Measurements from ENCODE around the gene CCR6. TPM values are rescaled to one million over a fixed set of nuclear protein-coding genes. Genes with fewer than 3 reads are reported as not detected.
"Not testable (repeated sequence)": the region's sequence is repeated elsewhere in the genome, so short reads cannot be mapped to it uniquely, and the experiment has no call there.

The CCR6 gene
- total RNA-seq, 2 experiments from 2014 or later: 3.0 to 3.6 TPM

GRCh38 chr6:167164261-167164660, 41.4 kb downstream of the CCR6 start:
- DNase-seq (no peak), ATAC-seq (ENCODE audit: low read depth) (no peak)
- POLR2A ChIA-PET: interaction anchor here (0.5 kb wide), 1 partner anchor 142 kb away, joined by 3 read pairs; no protein-coding TSS in a partner anchor
- Mint-ChIP-seq H3K27me3 (peaks cover 23% of the 10 kb centered on the region), H3K27ac (no peak overlapping the region), H3K36me3 (no peaks in the 10 kb centered on the region), H3K4me1 (no peaks in the 10 kb centered on the region), H3K4me3 (no peak overlapping the region), H3K9me3 (no peaks in the 10 kb centered on the region)

GRCh38 chr6:167165858-167166471, 43.1 kb downstream of the CCR6 start:
- H3K4me3 Mint-ChIP-seq: no peak overlapping the region
- DNase-seq (no peak), ATAC-seq (ENCODE audit: low read depth) (no peak)
- no peak overlapping the region for H3K27ac Mint-ChIP-seq
- POLR2A ChIA-PET: no interaction called here
- H3K9me3 Mint-ChIP-seq: peaks cover 3% of the 10 kb centered on the region
- peaks cover 17% of the 10 kb centered on the region for H3K27me3 Mint-ChIP-seq
- peaks cover 2% of the 10 kb centered on the region for H3K4me1 Mint-ChIP-seq
- H3K36me3 Mint-ChIP-seq: no peaks in the 10 kb centered on the region

- POLR2A ChIA-PET; ATAC-seq (ENCODE audit: low read depth); H3K9me3 Mint-ChIP-seq; DNase-seq; H3K27ac Mint-ChIP-seq; H3K36me3 Mint-ChIP-seq; H3K4me3 Mint-ChIP-seq; H3K4me1 Mint-ChIP-seq: not testable (repeated sequence)
- peaks cover 19% of the 10 kb centered on the region for H3K27me3 Mint-ChIP-seq
These were observed 44.8 kb downstream of the CCR6 start for GRCh38 chr6:167167699-167168098.

- ATAC-seq (ENCODE audit: low read depth); POLR2A ChIA-PET; H3K4me1 Mint-ChIP-seq; H3K4me3 Mint-ChIP-seq; H3K27ac Mint-ChIP-seq; DNase-seq; H3K36me3 Mint-ChIP-seq; H3K9me3 Mint-ChIP-seq: not testable (repeated sequence)
- peaks cover 19% of the 10 kb centered on the region for H3K27me3 Mint-ChIP-seq
These were observed 45.4 kb downstream of the CCR6 start for GRCh38 chr6:167168296-167168695.

- H3K36me3 Mint-ChIP-seq; ATAC-seq (ENCODE audit: low read depth); POLR2A ChIA-PET; H3K4me3 Mint-ChIP-seq; DNase-seq; H3K9me3 Mint-ChIP-seq; H3K4me1 Mint-ChIP-seq; H3K27ac Mint-ChIP-seq: not testable (repeated sequence)
- H3K27me3 Mint-ChIP-seq: peaks cover 19% of the 10 kb centered on the region
These were observed 47.0 kb downstream of the CCR6 start for GRCh38 chr6:167169867-167170266.

GRCh38 chr6:167171300-167171699, 48.4 kb downstream of the CCR6 start:
- H3K27ac Mint-ChIP-seq; H3K9me3 Mint-ChIP-seq; DNase-seq; POLR2A ChIA-PET; H3K36me3 Mint-ChIP-seq; H3K4me3 Mint-ChIP-seq; H3K4me1 Mint-ChIP-seq; ATAC-seq (ENCODE audit: low read depth): not testable (repeated sequence)
- peaks cover 16% of the 10 kb centered on the region for H3K27me3 Mint-ChIP-seq

- H3K4me3 Mint-ChIP-seq; DNase-seq; H3K27ac Mint-ChIP-seq; H3K9me3 Mint-ChIP-seq; H3K4me1 Mint-ChIP-seq; ATAC-seq (ENCODE audit: low read depth); POLR2A ChIA-PET; H3K36me3 Mint-ChIP-seq: not testable (repeated sequence)
- H3K27me3 Mint-ChIP-seq: peaks cover 13% of the 10 kb centered on the region
These were observed 49.1 kb downstream of the CCR6 start for GRCh38 chr6:167172011-167172410.

- H3K9me3 Mint-ChIP-seq; ATAC-seq (ENCODE audit: low read depth); H3K36me3 Mint-ChIP-seq; H3K4me1 Mint-ChIP-seq; H3K27me3 Mint-ChIP-seq; POLR2A ChIA-PET; H3K4me3 Mint-ChIP-seq; H3K27ac Mint-ChIP-seq; DNase-seq: not testable (repeated sequence)
These were observed 54.4 kb downstream of the CCR6 start for GRCh38 chr6:167177271-167177670.

GRCh38 chr6:167178896-167179655, 56.2 kb downstream of the CCR6 start:
- H3K36me3 Mint-ChIP-seq; H3K4me1 Mint-ChIP-seq; H3K4me3 Mint-ChIP-seq; H3K27me3 Mint-ChIP-seq; DNase-seq; H3K9me3 Mint-ChIP-seq; POLR2A ChIA-PET; H3K27ac Mint-ChIP-seq; ATAC-seq (ENCODE audit: low read depth): not testable (repeated sequence)

GRCh38 chr6:167180086-167180485, 57.2 kb downstream of the CCR6 start:
- H3K36me3 Mint-ChIP-seq; H3K4me1 Mint-ChIP-seq; DNase-seq; H3K9me3 Mint-ChIP-seq; H3K27me3 Mint-ChIP-seq; POLR2A ChIA-PET; H3K4me3 Mint-ChIP-seq; ATAC-seq (ENCODE audit: low read depth); H3K27ac Mint-ChIP-seq: not testable (repeated sequence)

- not testable (repeated sequence) for DNase-seq; ATAC-seq (ENCODE audit: low read depth); H3K9me3 Mint-ChIP-seq
These were observed 58.5 kb downstream of the CCR6 start for GRCh38 chr6:167181351-167181750.

GRCh38 chr6:167182913-167183314, 60.0 kb downstream of the CCR6 start:
- H3K4me3 Mint-ChIP-seq, H3K9me3 Mint-ChIP-seq, H3K36me3 Mint-ChIP-seq, H3K27ac Mint-ChIP-seq, H3K27me3 Mint-ChIP-seq, H3K4me1 Mint-ChIP-seq, DNase-seq, POLR2A ChIA-PET: not testable (repeated sequence)
- ATAC-seq (ENCODE audit: low read depth): peak; percentile 87

More at GRCh38 chr6:167181351-167181750, 58.5 kb downstream of the CCR6 start:
- H3K4me3 Mint-ChIP-seq, H3K27ac Mint-ChIP-seq, H3K27me3 Mint-ChIP-seq, POLR2A ChIA-PET, H3K4me1 Mint-ChIP-seq, H3K36me3 Mint-ChIP-seq: not testable (repeated sequence)

GRCh38 chr6:167185101-167185500, 62.2 kb downstream of the CCR6 start:
- POLR2A ChIA-PET: not testable (repeated sequence)

GRCh38 chr6:167187275-167187674, 64.4 kb downstream of the CCR6 start:
- ATAC-seq (ENCODE audit: low read depth); POLR2A ChIA-PET; DNase-seq; H3K27me3 Mint-ChIP-seq; H3K9me3 Mint-ChIP-seq; H3K4me1 Mint-ChIP-seq; H3K4me3 Mint-ChIP-seq; H3K27ac Mint-ChIP-seq; H3K36me3 Mint-ChIP-seq: not testable (repeated sequence)

More at GRCh38 chr6:167185101-167185500, 62.2 kb downstream of the CCR6 start:
- not testable (repeated sequence) for H3K4me1 Mint-ChIP-seq; H3K9me3 Mint-ChIP-seq; H3K27me3 Mint-ChIP-seq; H3K27ac Mint-ChIP-seq; H3K4me3 Mint-ChIP-seq; DNase-seq; H3K36me3 Mint-ChIP-seq; ATAC-seq (ENCODE audit: low read depth)
